GM18517 (cell line): ENCODE results near the gene LRRC31.

Experiments used
- ATAC-seq: cut with Tn5 transposase; IDR thresholded peaks from one replicate; pipeline ENCODE4 v1.9.1; 2021; ENCODE audit warnings: mild to moderate bottlenecking, moderate library complexity; ENCODE audit not compliant: unreplicated experiment

The LRRC31 gene

GRCh38 chr3:169813757-169814517, 55.8 kb downstream of the LRRC31 start:
- peak; percentile 92 for ATAC-seq

- no peak for ATAC-seq
Measured at GRCh38 chr3:169813278-169813677, 56.5 kb downstream of the LRRC31 start.

GRCh38 chr3:169812332-169813235, 57.2 kb downstream of the LRRC31 start, which contains the start of the genes LRRC34 and LRRIQ4:
TSS of gene LRRC34 (minus strand) at chr3:169812904. CDS start at chr3:169812548, 356 bp downstream.
TSS of gene LRRIQ4 (plus strand) at chr3:169812870. CDS start at chr3:169821922, 9,052 bp downstream.
- ATAC-seq = peak; percentile 54

- no peak for ATAC-seq
Measured at GRCh38 chr3:169811631-169812331, 58.0 kb downstream of the LRRC31 start.

- ATAC-seq = no peak
Measured at GRCh38 chr3:169809230-169809795, 60.4 kb downstream of the LRRC31 start.

GRCh38 chr3:169804681-169805080, 65.1 kb downstream of the LRRC31 start:
- ATAC-seq = no peak

GRCh38 chr3:169792359-169792758, 77.4 kb downstream of the LRRC31 start:
- no peak for ATAC-seq

- no peak for ATAC-seq
Measured at GRCh38 chr3:169790687-169791429, 78.9 kb downstream of the LRRC31 start.

- no peak for ATAC-seq
Measured at GRCh38 chr3:169790219-169790618, 79.5 kb downstream of the LRRC31 start.
